SH-SY5Y (cell line): ENCODE measurements around the gene LCN10.

ENCODE experiments used
- GATA2 ChIP-seq: IDR thresholded peaks from 2 replicates; pipeline ENCODE4 v1.6.1; 2011; ENCODE audit warnings: mild to moderate bottlenecking, low read depth, low read length
- GATA3 ChIP-seq: IDR thresholded peaks from 2 replicates; pipeline ENCODE4 v1.6.1; 2011; ENCODE audit warnings: low read depth, mild to moderate bottlenecking, low read length, moderate library complexity

GRCh38 chr9:136691316-136692184, 51.2 kb downstream of the LCN10 start:
- TF ChIP-seq GATA3 (no peak), GATA2 (no peak)
